Bronchial epithelial cell (primary cell): Measurements from ENCODE around the gene PLIN4. TPM values are rescaled to one million over a fixed set of nuclear protein-coding genes. Genes with fewer than 3 reads are reported as not detected.

Source experiments
- DNase-seq: peaks from one replicate; pipeline ENCODE4 v3.0.0-alpha.2; 2010; ENCODE audit warnings: low read depth
- FAIRE-seq: peaks from 2 replicates; lab custom pipeline; 2011; peaks lifted over from hg19 to GRCh38; lab: Jason Lieb, UNC
- H3K27me3 ChIP-seq: 2 replicates; pipeline ENCODE4 v1.5.1; 2011; ENCODE audit warnings: low read length; ENCODE audit not compliant: control insufficient read depth, insufficient read depth
- H3K36me3 ChIP-seq: 2 replicates; pipeline ENCODE4 v1.5.1; 2011; ENCODE audit warnings: low read length; ENCODE audit not compliant: control insufficient read depth, insufficient read depth
- H3K4me3 ChIP-seq: 2 replicates; pipeline ENCODE4 v1.5.1; 2011; ENCODE audit warnings: mild to moderate bottlenecking, low read depth, low read length, control low read depth
- total RNA-seq: library from RNA; depleted of rRNA; stranded (reverse); fragments of >200 nt; gene quantifications from 2 replicates; pipeline ENCODE4 v1.2.1, GENCODE V29; 2014
- TF ChIP-seq, protein P1 (sequence below): IDR thresholded peaks from 2 replicates; pipeline ENCODE4 v1.5.1; 2011; ENCODE audit warnings: mild to moderate bottlenecking, moderate library complexity, low read length, control low read depth, inconsistent platforms; ENCODE audit not compliant: insufficient read depth, severe bottlenecking

Gene PLIN4
- total RNA-seq, 1 donor from 2014 or later, result 4.7 TPM

DNA sequence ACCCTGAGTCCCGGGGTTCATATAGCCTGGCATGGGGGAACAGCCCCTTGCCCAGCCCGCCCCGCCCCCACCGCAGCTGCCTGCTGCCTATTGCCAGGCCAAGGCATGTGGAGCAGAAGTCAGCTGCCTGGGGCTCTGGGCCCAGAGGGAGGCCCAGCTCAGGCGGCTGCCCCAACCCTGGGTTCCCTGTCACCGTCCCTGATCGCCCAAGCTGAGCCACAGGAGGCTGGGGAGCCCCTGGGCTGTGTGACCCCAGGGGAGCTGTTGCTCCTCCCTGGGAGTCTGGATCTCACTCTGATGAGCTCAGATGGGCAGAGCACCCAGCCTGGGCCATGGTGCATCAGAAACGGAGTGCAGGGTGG lies 1.4 kb downstream of the PLIN4 start:
- TF ChIP-seq, protein P1, sequence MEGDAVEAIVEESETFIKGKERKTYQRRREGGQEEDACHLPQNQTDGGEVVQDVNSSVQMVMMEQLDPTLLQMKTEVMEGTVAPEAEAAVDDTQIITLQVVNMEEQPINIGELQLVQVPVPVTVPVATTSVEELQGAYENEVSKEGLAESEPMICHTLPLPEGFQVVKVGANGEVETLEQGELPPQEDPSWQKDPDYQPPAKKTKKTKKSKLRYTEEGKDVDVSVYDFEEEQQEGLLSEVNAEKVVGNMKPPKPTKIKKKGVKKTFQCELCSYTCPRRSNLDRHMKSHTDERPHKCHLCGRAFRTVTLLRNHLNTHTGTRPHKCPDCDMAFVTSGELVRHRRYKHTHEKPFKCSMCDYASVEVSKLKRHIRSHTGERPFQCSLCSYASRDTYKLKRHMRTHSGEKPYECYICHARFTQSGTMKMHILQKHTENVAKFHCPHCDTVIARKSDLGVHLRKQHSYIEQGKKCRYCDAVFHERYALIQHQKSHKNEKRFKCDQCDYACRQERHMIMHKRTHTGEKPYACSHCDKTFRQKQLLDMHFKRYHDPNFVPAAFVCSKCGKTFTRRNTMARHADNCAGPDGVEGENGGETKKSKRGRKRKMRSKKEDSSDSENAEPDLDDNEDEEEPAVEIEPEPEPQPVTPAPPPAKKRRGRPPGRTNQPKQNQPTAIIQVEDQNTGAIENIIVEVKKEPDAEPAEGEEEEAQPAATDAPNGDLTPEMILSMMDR, result no peak
- FAIRE-seq (no peak), DNase-seq (no peak)
- H3K36me3 ChIP-seq, result no peaks in the 10 kb centered on the region
- H3K27me3 ChIP-seq, result no peaks in the 10 kb centered on the region
- H3K4me3 ChIP-seq, result no peak overlapping the region

DNA sequence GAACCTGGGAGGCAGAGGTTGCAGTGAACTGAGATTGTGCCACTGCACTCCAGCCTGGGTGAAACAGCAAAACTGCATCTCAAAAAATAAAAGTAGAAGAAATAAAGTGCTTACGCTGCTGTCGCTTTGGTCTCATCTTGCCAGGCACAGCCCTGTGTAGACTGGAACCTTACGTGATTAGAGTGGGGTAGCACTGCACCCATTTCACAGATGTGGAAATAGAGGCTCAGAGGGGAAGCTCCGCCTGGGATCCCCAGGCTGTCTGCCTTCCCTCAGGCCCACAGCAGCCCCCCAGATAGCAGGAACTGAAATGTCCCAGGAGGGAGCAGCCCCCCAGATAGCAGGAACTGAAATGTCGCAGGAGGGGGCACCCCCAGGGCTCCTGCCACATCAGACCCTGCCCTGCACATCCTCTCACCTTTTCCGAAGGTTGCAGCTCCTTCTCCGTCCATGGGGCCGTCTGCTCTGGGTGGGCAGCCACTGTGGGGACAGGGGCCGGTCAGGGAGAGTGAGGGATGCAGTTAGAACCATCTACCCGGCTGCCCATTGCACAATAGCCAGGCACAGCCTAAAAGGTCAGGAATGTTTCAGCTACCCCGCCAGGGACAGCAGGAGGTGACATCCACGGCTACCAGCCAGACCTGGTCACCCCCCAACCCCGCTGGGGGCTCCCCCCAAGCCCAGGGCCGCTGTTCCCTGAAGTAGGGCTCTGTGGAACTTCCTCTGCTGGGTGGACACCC lies 1.9 kb downstream of the PLIN4 start:
- TF ChIP-seq, protein P1, result no peak
- Histone ChIP-seq H3K36me3 (no peaks in the 10 kb centered on the region), H3K27me3 (no peaks in the 10 kb centered on the region), H3K4me3 (no peak overlapping the region)
- no peak for DNase-seq
- no peak for FAIRE-seq

DNA sequence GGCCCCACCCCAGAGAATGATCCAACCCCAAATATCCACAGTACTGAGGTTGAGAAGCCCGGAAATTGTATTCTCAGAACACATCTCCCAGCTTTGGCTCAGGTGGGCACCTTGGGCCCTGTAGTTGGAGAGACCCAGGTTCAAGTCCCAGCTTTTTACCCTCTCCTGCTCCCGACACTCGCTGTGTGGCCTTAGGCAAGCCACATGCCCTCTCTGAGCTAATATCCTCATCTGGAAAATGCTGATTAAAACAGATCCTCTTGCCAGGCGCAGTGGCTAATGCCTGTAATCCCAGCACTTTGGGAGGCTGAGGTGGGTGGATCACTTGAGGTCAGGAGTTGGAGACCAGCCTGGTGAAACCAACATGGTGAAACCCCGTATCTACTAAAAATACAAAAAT lies 2.6 kb downstream of the PLIN4 start:
- H3K27me3 ChIP-seq, result no peaks in the 10 kb centered on the region
- H3K4me3 ChIP-seq, result no peak overlapping the region
- no peak for FAIRE-seq
- H3K36me3 ChIP-seq, result no peaks in the 10 kb centered on the region
- TF ChIP-seq, protein P1, result no peak
- DNase-seq, result no peak

DNA sequence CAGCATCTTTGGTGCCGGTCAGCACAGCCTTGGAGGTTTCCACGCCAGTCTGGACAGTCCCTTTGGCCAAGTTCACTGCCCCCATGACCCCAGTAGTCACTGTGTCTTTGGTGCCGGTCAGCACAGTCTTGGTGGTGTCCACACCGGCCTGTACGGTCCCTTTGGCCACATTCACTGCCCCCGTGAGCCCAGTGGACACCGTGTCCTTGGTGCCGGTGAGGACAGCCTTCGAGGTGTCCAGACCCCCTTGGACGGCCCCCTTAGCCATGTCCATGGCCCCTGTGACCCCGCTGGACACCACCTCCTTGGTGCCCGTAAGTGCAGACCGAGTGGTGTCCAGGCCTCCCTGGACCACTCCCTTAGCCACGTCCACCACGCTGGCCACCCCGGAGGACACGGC lies 5.0 kb downstream of the PLIN4 start:
- Histone ChIP-seq H3K27me3 (no peaks in the 10 kb centered on the region), H3K4me3 (no peak overlapping the region), H3K36me3 (no peaks in the 10 kb centered on the region)
- TF ChIP-seq, protein P1, result no peak
- FAIRE-seq (peak; percentile 79), DNase-seq (no peak)

DNA sequence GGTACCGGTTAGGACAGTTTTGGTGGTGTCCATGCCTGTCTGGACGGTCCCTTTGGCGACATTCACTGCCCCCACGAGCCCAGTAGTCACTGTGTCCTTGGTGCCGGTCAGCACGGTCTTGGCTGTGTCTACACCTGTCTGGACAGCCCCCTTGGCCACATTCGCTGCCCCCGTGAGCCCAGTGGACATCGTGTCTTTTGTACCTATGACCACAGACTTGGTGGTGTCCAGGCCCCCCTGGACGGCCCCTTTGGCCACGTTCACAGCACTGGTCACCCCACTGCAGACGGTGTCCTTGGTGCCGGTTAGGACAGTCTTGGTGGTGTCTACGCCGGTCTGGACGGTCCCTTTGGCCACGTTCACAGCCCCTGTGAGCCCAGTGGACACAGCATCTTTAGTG lies 6.2 kb downstream of the PLIN4 start:
- DNase-seq (no peak), FAIRE-seq (no peak)
- TF ChIP-seq, protein P1, result no peak
- Histone ChIP-seq H3K36me3 (no peaks in the 10 kb centered on the region), H3K4me3 (no peak overlapping the region), H3K27me3 (no peaks in the 10 kb centered on the region)

DNA sequence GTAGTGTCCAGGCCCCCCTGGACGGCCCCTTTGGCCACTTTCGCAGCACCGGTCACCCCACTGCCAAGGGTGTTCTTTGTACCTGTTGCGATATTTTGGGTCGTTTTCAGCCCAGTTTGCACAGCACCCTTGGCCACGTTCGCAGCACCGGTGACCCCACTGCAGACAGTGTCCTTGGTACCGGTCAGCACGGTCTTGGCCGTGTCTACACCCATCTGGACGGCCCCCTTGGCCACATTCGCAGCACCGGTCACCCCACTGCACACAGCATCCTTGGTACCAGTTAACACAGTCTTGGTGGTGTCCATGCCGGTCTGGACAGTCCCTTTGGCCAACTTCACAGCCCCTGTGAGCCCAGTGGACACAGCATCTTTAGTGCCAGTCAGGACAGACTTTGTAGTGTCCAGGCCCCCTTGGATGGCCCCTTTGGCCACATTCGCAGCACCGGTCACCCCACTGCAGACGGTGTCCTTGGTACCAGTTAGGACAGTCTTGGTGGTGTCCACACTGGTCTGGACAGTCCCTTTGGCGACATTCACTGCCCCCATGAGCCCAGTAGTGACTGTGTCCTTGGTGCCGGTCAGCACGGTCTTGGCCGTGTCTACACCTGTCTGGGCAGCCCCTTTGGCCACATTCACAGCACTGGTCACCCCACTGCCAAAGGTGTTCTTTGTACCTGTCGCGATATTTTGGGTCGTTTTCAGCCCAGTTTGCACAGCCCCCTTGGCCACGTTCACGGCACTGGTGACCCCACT lies 6.8 kb downstream of the PLIN4 start:
- H3K27me3 ChIP-seq, result no peaks in the 10 kb centered on the region
- FAIRE-seq, result peak; percentile 40

More for the DNA sequence above, 6.8 kb downstream of the PLIN4 start:
- H3K4me3 ChIP-seq, result no peak overlapping the region
- TF ChIP-seq, protein P1, result no peak
- DNase-seq, result no peak
- H3K36me3 ChIP-seq, result no peaks in the 10 kb centered on the region
